GM19193 (cell line): Measurements from ENCODE around the gene CACHD1.

ENCODE experiments used
- POLR2A ChIP-seq: IDR thresholded peaks from 4 replicates; pipeline ENCODE4 v1.6.1; 2011; ENCODE audit not compliant: insufficient read depth, insufficient read length; ENCODE audit errors: extremely low read depth

CACHD1 gene

GRCh38 chr1:64654519-64655341 is 184.8 kb downstream of the CACHD1 start:
- TF ChIP-seq POLR2A, result no peak

- TF ChIP-seq POLR2A, result no peak
These were observed 185.9 kb downstream of the CACHD1 start for GRCh38 chr1:64655861-64656260.

GRCh38 chr1:64659478-64660138 is 189.7 kb downstream of the CACHD1 start:
- TF ChIP-seq POLR2A, result no peak

GRCh38 chr1:64663668-64664067 is 193.7 kb downstream of the CACHD1 start:
- no peak for TF ChIP-seq POLR2A

GRCh38 chr1:64664299-64664698 is 194.4 kb downstream of the CACHD1 start:
- no peak for TF ChIP-seq POLR2A

GRCh38 chr1:64669098-64669675 is 199.3 kb downstream of the CACHD1 start:
- TF ChIP-seq POLR2A, result no peak

- TF ChIP-seq POLR2A, result no peak
These were observed 205.9 kb downstream of the CACHD1 start for GRCh38 chr1:64675718-64676345.

GRCh38 chr1:64676386-64676785 is 206.5 kb downstream of the CACHD1 start:
- TF ChIP-seq POLR2A, result no peak

GRCh38 chr1:64677532-64677931 is 207.6 kb downstream of the CACHD1 start:
- no peak for TF ChIP-seq POLR2A

GRCh38 chr1:64678366-64678765 is 208.4 kb downstream of the CACHD1 start:
- no peak for TF ChIP-seq POLR2A

- TF ChIP-seq POLR2A, result no peak
These were observed 209.2 kb downstream of the CACHD1 start for GRCh38 chr1:64679177-64679576.

GRCh38 chr1:64680599-64680998 is 210.7 kb downstream of the CACHD1 start:
- TF ChIP-seq POLR2A, result no peak

- no peak for TF ChIP-seq POLR2A
These were observed 211.1 kb downstream of the CACHD1 start for GRCh38 chr1:64681043-64681442.

- TF ChIP-seq POLR2A, result no peak
These were observed 213.5 kb downstream of the CACHD1 start for GRCh38 chr1:64683419-64683818.

GRCh38 chr1:64685217-64685616 is 215.3 kb downstream of the CACHD1 start:
- TF ChIP-seq POLR2A, result no peak

- no peak for TF ChIP-seq POLR2A
These were observed 215.9 kb downstream of the CACHD1 start for GRCh38 chr1:64685765-64686341.
